CD14-positive monocyte (primary cell): Measurements from ENCODE around the gene ACE. TPM values are rescaled to one million over a fixed set of nuclear protein-coding genes. Genes with fewer than 3 reads are reported as not detected.

Experiments used
- DNase-seq, 3 donors: peaks; one replicate each; pipeline ENCODE4 v3.0.0-alpha.2; 2011 to 2022
- H2AFZ ChIP-seq: 2 replicates; pipeline ENCODE4 v1.6.0; 2012; ENCODE audit warnings: mild to moderate bottlenecking, low read depth, low read length, inconsistent platforms; ENCODE audit not compliant: insufficient read depth, poor library complexity, severe bottlenecking
- H3K27ac ChIP-seq, 2 donors: 1 replicate in 1 of 2; 2 replicates in 1 of 2; pipeline ENCODE4 v1.5.1; 2012 to 2013; ENCODE audit warnings: low read length in 2 of 2, control low read depth in 1 of 2, inconsistent platforms in 1 of 2, low read depth in 1 of 2, mild to moderate bottlenecking in 1 of 2
- H3K27me3 ChIP-seq, 2 donors: one replicate each; pipeline versions ENCODE4 v1.6.0 to v1.6.1; 2011 to 2013; ENCODE audit warnings: low read length in 2 of 2; ENCODE audit not compliant: control insufficient read depth in 2 of 2, insufficient read depth in 2 of 2
- H3K36me3 ChIP-seq, 2 donors: replicated peaks in 1 of 2; 1 replicate in 1 of 2; 2 replicates in 1 of 2; pipeline versions ENCODE4 v1.5.1 to v1.6.1; 2012 to 2013; ENCODE audit warnings: low read length in 2 of 2, control low read depth in 1 of 2, inconsistent platforms in 1 of 2, mild to moderate bottlenecking in 1 of 2; ENCODE audit not compliant: insufficient read depth in 2 of 2, control insufficient read depth in 1 of 2
- H3K4me1 ChIP-seq, 2 donors: 1 replicate in 1 of 2; 2 replicates in 1 of 2; pipeline versions ENCODE4 v1.5.1 to v1.6.1; 2012 to 2013; ENCODE audit warnings: low read length in 2 of 2, control low read depth in 1 of 2, inconsistent platforms in 1 of 2, mild to moderate bottlenecking in 1 of 2, moderate library complexity in 1 of 2; ENCODE audit not compliant: insufficient read depth in 2 of 2, control insufficient read depth in 1 of 2
- H3K4me2 ChIP-seq: replicated peaks from 2 replicates; pipeline ENCODE3; 2012; ENCODE audit warnings: low read length, moderate library complexity, mild to moderate bottlenecking; ENCODE audit not compliant: poor library complexity, severe bottlenecking; ENCODE audit errors: extremely low read depth
- H3K4me3 ChIP-seq, 3 experiments: fragments of 200-600 bp in 1 of 3; sonication (generic) in 1 of 3; replicated peaks in 1 of 3; 1 replicate in 2 of 3; 2 replicates in 1 of 3; pipeline ENCODE4 v1.5.1; 2011 to 2013; ENCODE audit warnings: low read length in 3 of 3, mild to moderate bottlenecking in 3 of 3, control low read depth in 2 of 3, low read depth in 2 of 3, inconsistent platforms in 1 of 3, moderate library complexity in 1 of 3
- H3K79me2 ChIP-seq: 2 replicates; pipeline ENCODE4 v1.6.0; 2012; ENCODE audit warnings: mild to moderate bottlenecking, control low read depth, inconsistent platforms, low read length, moderate library complexity; ENCODE audit not compliant: insufficient read depth
- H3K9ac ChIP-seq: 2 replicates; pipeline ENCODE4 v1.6.0; 2017; ENCODE audit warnings: low read length, mild to moderate bottlenecking; ENCODE audit not compliant: insufficient read depth, poor library complexity, severe bottlenecking
- H3K9me3 ChIP-seq, 2 donors: replicated peaks in 1 of 2; 1 replicate in 1 of 2; 2 replicates in 1 of 2; pipeline versions ENCODE4 v1.5.1 to v1.6.1; 2012 to 2013; ENCODE audit warnings: low read length in 2 of 2, control low read depth in 1 of 2; ENCODE audit not compliant: control insufficient read depth in 1 of 2, insufficient read depth in 1 of 2
- H4K20me1 ChIP-seq: 2 replicates; pipeline ENCODE4 v1.6.0; 2012; ENCODE audit warnings: mild to moderate bottlenecking, low read length, control low read depth, moderate library complexity; ENCODE audit not compliant: insufficient read depth
- H3K27ac Mint-ChIP-seq, 7 donors: one replicate each; pipeline ENCODE4 v1.8.0; 2020; ENCODE audit warnings: mild to moderate bottlenecking in 7 of 7, mixed read lengths in 7 of 7, moderate library complexity in 6 of 7, inconsistent platforms in 2 of 7
- H3K27me3 Mint-ChIP-seq, 3 donors: one replicate each; pipeline ENCODE4 v1.8.0; 2021 to 2022; ENCODE audit warnings: low read depth in 3 of 3, mild to moderate bottlenecking in 3 of 3, mixed read lengths in 3 of 3, moderate library complexity in 3 of 3, inconsistent platforms in 1 of 3
- H3K36me3 Mint-ChIP-seq, 2 donors: one replicate each; pipeline ENCODE4 v1.8.0; 2020; ENCODE audit warnings: mixed read lengths in 2 of 2, inconsistent platforms in 1 of 2, mild to moderate bottlenecking in 1 of 2
- H3K4me1 Mint-ChIP-seq: one replicate; pipeline ENCODE4 v1.8.0; 2020; ENCODE audit warnings: mild to moderate bottlenecking, mixed read lengths
- H3K4me3 Mint-ChIP-seq, 2 donors: one replicate each; pipeline ENCODE4 v1.8.0; 2020; ENCODE audit warnings: mild to moderate bottlenecking in 2 of 2, mixed read lengths in 2 of 2, moderate library complexity in 1 of 2
- H3K9me3 Mint-ChIP-seq, 7 donors: one replicate each; pipeline ENCODE4 v1.8.0; 2020 to 2022; ENCODE audit warnings: mixed read lengths in 7 of 7, mild to moderate bottlenecking in 6 of 7, moderate library complexity in 6 of 7, inconsistent platforms in 2 of 7
- WGBS: methylation state at CpG from one replicate; pipeline ENCODE4 v1.1.5; 2013; ENCODE audit warnings: missing lambda C conversion rate; ENCODE audit not compliant: insufficient coverage; 5-methylcytosine and 5-hydroxymethylcytosine counted together
- intact Hi-C, 2 donors: fragments of 100-400 bp; cut with micrococcal nuclease; formaldehyde crosslinking; loops; one replicate each; pipeline versions ENCODE4 v1.15.0 to v1.15.1; 2023
- polyA plus RNA-seq, 3 donors: library from polyadenylated mRNA; depleted of rRNA in 1 of 3; unstranded in 2 of 3; stranded (reverse) in 1 of 3; fragments of 300-500 nt in 2 of 3; fragments of >200 nt in 1 of 3; fragmentation: Illumina TruSeq in 2 of 3; gene quantifications; 1 replicate in 2 of 3; 2 replicates in 1 of 3; pipeline ENCODE4 v1.2.3, GENCODE V29; 2012 to 2021
- TF ChIP-seq, protein P1 (sequence below): fragments of 200-600 bp; IDR thresholded peaks from one replicate; pipeline ENCODE4 v1.8.0; 2022; ENCODE audit warnings: antibody characterized with exemption, mild to moderate bottlenecking

ACE gene
- polyA plus RNA-seq, 3 donors, result 0.55 TPM; not detected in 2

- H3K79me2 ChIP-seq, result no peaks in the 10 kb centered on the region
- no peak overlapping the region for H3K4me3 ChIP-seq
- no peaks in the 10 kb centered on the region for H4K20me1 ChIP-seq
- Mint-ChIP-seq H3K4me1 (peaks cover 2% of the 10 kb centered on the region), H3K36me3 (no peaks in the 10 kb centered on the region), H3K27ac (peak overlapping the region in 1 of 7 donors; percentile 5), H3K27me3 (peaks cover 14 to 33% (median 26%) of the 10 kb centered on the region in 3 donors), H3K9me3 (peaks cover 0 to 4% (median 2%) of the 10 kb centered on the region in 7 donors), H3K4me3 (no peak overlapping the region)
- no peak overlapping the region for H3K27ac ChIP-seq
- H3K4me2 ChIP-seq, result no peak overlapping the region
- intact Hi-C loops, result no loop called here
- TF ChIP-seq, protein P1, sequence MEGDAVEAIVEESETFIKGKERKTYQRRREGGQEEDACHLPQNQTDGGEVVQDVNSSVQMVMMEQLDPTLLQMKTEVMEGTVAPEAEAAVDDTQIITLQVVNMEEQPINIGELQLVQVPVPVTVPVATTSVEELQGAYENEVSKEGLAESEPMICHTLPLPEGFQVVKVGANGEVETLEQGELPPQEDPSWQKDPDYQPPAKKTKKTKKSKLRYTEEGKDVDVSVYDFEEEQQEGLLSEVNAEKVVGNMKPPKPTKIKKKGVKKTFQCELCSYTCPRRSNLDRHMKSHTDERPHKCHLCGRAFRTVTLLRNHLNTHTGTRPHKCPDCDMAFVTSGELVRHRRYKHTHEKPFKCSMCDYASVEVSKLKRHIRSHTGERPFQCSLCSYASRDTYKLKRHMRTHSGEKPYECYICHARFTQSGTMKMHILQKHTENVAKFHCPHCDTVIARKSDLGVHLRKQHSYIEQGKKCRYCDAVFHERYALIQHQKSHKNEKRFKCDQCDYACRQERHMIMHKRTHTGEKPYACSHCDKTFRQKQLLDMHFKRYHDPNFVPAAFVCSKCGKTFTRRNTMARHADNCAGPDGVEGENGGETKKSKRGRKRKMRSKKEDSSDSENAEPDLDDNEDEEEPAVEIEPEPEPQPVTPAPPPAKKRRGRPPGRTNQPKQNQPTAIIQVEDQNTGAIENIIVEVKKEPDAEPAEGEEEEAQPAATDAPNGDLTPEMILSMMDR, result no peak
- 100% methylated on average over 1 of the region's 5 CpGs for WGBS
- no peak overlapping the region for H3K9ac ChIP-seq
- DNase-seq, result no peak
- H3K36me3 ChIP-seq, result no peaks in the 10 kb centered on the region
- H3K27me3 ChIP-seq, result peaks cover 0 to 24% of the 10 kb centered on the region in 2 donors
- H2AFZ ChIP-seq, result no peak overlapping the region
- no peaks in the 10 kb centered on the region for H3K9me3 ChIP-seq
- H3K4me1 ChIP-seq, result no peaks in the 10 kb centered on the region
Observed at GRCh38 chr17:63526861-63527260, 50.0 kb downstream of the ACE start.

- Mint-ChIP-seq H3K36me3 (no peaks in the 10 kb centered on the region), H3K27ac (no peak overlapping the region), H3K9me3 (peaks cover 0 to 4% (median 2%) of the 10 kb centered on the region in 7 donors), H3K4me3 (no peak overlapping the region), H3K4me1 (peaks cover 2% of the 10 kb centered on the region), H3K27me3 (peaks cover 11 to 26% (median 20%) of the 10 kb centered on the region in 3 donors)
- DNase-seq, result no peak
- Histone ChIP-seq H3K27me3 (peaks cover 0 to 22% of the 10 kb centered on the region in 2 donors), H4K20me1 (no peaks in the 10 kb centered on the region), H3K79me2 (no peaks in the 10 kb centered on the region), H3K4me2 (no peak overlapping the region), H3K9ac (no peak overlapping the region), H3K4me3 (no peak overlapping the region), H3K9me3 (no peaks in the 10 kb centered on the region), H3K4me1 (no peaks in the 10 kb centered on the region), H2AFZ (no peak overlapping the region), H3K27ac (no peak overlapping the region), H3K36me3 (no peaks in the 10 kb centered on the region)
- TF ChIP-seq, protein P1, result no peak
- intact Hi-C loops, result no loop called here
- 100% methylated on average over 3 of the region's 9 CpGs for WGBS
Observed at GRCh38 chr17:63528183-63528582, 51.3 kb downstream of the ACE start.
